Body of pancreas (tissue), 4 donors: ENCODE measurements around the gene APC2.

Source experiments
- POLR2A ChIP-seq, 3 donors: fragments of 450-650 bp; IDR thresholded peaks; one replicate each; pipeline ENCODE4 v1.6.1; 2016; ENCODE audit warnings: antibody characterized with exemption in 3 of 3, mild to moderate bottlenecking in 2 of 3
- TF ChIP-seq, protein P1 (sequence below), 7 experiments: fragments of 450-650 bp in 4 of 7; fragments of 200-600 bp in 3 of 7; sonication (generic) in 3 of 7; IDR thresholded peaks; one replicate each; pipeline ENCODE4 v1.5.1; 2016 to 2019; ENCODE audit warnings: antibody characterized with exemption in 7 of 7

DNA sequence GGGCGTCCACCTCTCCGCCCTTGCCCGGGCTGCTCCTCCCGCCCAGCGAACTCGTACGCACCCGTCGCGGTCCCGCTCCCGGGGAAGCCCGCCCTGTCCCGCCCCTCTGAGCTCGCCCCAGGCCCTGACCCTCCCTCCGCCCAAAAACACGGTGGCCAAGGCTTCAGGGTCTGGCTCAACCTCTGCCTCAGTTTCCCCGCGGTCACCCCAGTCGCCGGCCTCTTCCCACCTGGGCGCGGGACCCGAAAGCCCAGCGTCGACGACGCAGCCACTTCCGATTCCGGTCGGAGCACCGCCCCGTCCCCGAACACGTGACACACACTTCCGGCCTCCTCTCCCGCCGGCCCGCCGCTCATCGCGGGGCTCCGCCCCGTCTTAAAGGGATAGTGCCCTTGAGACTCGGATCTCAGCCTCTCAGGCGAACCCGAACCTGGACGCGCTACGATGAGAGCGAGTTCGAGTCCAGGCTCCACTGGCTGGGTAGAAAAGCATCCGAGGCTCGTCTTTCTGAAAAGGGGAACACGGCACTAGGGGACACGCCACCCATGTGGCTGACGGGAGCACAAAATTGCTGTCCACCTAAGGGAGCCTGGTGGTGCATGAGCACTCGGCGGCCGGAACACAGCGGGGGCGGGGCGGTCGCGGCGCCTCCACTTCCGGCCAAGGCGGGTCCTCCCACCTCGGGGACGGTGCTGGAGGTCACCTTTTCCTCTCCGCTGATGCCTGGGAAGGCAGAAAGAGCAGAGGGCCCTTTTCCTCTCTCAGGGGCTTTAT, 29.2 kb downstream of the APC2 start, which contains the start of gene C19orf25:
- TF ChIP-seq POLR2A (IDR thresholded peaks at IDR 0.05) = peak; percentile 21 to 80 (median 76)
- TF ChIP-seq, protein P1, sequence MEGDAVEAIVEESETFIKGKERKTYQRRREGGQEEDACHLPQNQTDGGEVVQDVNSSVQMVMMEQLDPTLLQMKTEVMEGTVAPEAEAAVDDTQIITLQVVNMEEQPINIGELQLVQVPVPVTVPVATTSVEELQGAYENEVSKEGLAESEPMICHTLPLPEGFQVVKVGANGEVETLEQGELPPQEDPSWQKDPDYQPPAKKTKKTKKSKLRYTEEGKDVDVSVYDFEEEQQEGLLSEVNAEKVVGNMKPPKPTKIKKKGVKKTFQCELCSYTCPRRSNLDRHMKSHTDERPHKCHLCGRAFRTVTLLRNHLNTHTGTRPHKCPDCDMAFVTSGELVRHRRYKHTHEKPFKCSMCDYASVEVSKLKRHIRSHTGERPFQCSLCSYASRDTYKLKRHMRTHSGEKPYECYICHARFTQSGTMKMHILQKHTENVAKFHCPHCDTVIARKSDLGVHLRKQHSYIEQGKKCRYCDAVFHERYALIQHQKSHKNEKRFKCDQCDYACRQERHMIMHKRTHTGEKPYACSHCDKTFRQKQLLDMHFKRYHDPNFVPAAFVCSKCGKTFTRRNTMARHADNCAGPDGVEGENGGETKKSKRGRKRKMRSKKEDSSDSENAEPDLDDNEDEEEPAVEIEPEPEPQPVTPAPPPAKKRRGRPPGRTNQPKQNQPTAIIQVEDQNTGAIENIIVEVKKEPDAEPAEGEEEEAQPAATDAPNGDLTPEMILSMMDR (IDR thresholded peaks at IDR 0.05) = no peak
